ENCODE measurements around the gene BST1.

Gene BST1

GRCh38 chr4:15766821-15767220 is 64.0 kb downstream of the BST1 start:
- ATAC-seq (no peak), DNase-seq (no peak)
- Mint-ChIP-seq H3K9me3 (peaks cover 6 to 8% of the 10 kb centered on the region in 2 donors), H3K4me1 (peaks cover 71% of the 10 kb centered on the region), H3K4me3 (peak overlapping the region; percentile 61 to 76), H3K27me3 (no peaks in the 10 kb centered on the region), H3K27ac (peak overlapping the region; percentile 13 to 72)

GRCh38 chr4:15769202-15769601 is 66.3 kb downstream of the BST1 start:
- no peak overlapping the region for H3K4me3 Mint-ChIP-seq
- peaks cover 6 to 8% of the 10 kb centered on the region in 2 donors for H3K9me3 Mint-ChIP-seq
- DNase-seq (no peak), ATAC-seq (no peak)
- H3K27me3 Mint-ChIP-seq, result peaks cover 15% of the 10 kb centered on the region
- peak overlapping the region in 1 of 2 donors; percentile 85 for H3K27ac Mint-ChIP-seq
- H3K4me1 Mint-ChIP-seq, result peaks cover 88% of the 10 kb centered on the region

DNA sequence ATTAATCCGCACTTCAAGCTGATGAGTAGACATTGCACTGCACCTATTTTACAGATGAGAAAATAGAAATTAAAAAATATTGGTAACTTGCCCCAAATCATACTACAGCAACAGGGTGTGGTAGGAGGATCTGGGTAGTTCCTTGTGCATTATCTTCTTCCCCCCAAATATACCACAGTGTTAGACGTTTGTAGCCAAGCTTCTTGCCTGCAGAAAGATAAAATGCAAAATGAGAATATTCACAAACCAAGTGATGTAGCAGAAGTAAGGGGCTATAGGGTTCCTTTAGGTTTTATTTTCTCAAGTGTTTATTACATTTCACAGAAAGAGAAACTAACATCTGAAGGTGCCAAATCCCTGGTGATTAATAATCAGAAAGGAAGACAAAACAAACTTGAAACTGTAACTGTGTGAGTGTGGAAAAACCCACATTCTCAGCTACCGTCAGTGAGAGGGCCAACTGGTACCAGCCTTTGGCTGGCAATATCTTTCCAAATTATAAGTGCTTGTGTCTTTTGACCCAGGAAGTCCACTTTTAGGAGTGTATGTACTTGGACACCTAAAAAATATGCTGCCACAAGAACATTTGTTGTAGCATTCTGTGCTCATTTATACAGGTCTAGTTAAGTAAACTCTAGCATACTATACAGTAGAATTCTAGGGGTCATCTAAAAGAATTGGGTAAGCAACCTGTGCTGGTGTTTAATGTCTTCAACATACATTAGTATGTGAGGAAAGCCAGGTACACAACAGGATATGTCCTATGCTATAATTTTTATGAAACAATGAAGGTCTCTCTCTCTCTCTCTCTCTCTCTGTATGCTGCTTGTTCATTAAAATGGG is 68.6 kb downstream of the BST1 start:
- H3K27me3 Mint-ChIP-seq, result peaks cover 34% of the 10 kb centered on the region

GRCh38 chr4:15774020-15774420 is 71.2 kb downstream of the BST1 start:
- DNase-seq, result peak in 1 of 2 donors; percentile 31
- H3K4me1 Mint-ChIP-seq, result peaks cover 83% of the 10 kb centered on the region
- ATAC-seq, result peak; percentile 13
- peak overlapping the region in 1 of 2 donors; percentile 77 for H3K27ac Mint-ChIP-seq
- H3K4me3 Mint-ChIP-seq, result no peak overlapping the region
- H3K9me3 Mint-ChIP-seq, result no peaks in the 10 kb centered on the region
- H3K27me3 Mint-ChIP-seq, result peaks cover 34% of the 10 kb centered on the region

More for the DNA sequence above, 68.6 kb downstream of the BST1 start:
- H3K9me3 Mint-ChIP-seq, result no peaks in the 10 kb centered on the region
- H3K4me3 Mint-ChIP-seq, result peak overlapping the region; percentile 27 to 71
- DNase-seq (peak in 1 of 2 donors; percentile 35), ATAC-seq (peak; percentile 95)
- peaks cover 82% of the 10 kb centered on the region for H3K4me1 Mint-ChIP-seq
- H3K27ac Mint-ChIP-seq, result peak overlapping the region; percentile 59 to 84

DNA sequence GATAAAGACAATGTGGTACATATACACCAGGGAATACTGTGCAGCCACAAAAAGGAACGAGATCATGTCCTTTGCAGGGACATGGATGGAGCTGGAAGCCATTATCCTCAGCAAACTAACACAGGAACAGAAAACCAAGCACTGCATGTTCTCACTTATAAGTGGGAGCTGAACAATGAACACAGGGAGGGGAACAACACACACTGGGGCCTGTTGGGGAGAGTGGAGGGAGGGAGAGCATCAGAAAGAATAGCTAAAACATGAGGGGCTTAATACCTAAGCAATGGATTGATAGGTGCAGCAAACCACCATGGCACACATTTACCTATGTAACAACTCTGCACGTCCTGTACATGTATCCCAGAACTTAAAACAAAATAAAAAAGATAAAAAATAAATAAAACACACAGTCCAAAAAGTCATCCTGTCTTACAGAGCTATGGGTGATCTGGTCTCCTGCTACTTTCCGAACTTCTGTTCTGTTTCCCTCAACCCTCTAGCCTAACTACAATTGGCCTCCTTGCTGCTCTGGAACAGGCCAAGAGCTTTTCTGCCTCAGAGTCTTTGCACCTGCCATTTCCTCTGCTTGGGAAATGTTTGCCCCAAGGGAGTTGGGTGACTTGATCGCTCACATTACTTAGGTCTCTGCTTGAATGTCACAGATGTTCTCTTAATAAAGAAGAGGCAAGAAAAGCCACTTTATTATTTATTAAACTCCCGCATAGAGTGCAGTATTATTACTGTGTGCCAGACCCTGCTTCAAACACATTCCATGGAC is 74.2 kb downstream of the BST1 start:
- Mint-ChIP-seq H3K4me1 (peaks cover 76% of the 10 kb centered on the region), H3K27ac (no peak overlapping the region), H3K27me3 (peaks cover 34% of the 10 kb centered on the region), H3K9me3 (no peaks in the 10 kb centered on the region), H3K4me3 (no peak overlapping the region)
- ATAC-seq, result no peak
- DNase-seq, result no peak

- H3K27me3 Mint-ChIP-seq, result peaks cover 26% of the 10 kb centered on the region
- peaks cover 76% of the 10 kb centered on the region for H3K4me1 Mint-ChIP-seq
- H3K27ac Mint-ChIP-seq, result peak overlapping the region in 1 of 2 donors; percentile 74
- H3K9me3 Mint-ChIP-seq, result no peaks in the 10 kb centered on the region
- peak; percentile 22 for ATAC-seq
- DNase-seq, result no peak
- H3K4me3 Mint-ChIP-seq, result peak overlapping the region; percentile 97
Measured at GRCh38 chr4:15777697-15778288, 74.9 kb downstream of the BST1 start.

- peak; percentile 81 for ATAC-seq
- peak; percentile 69 to 80 for DNase-seq
- Mint-ChIP-seq H3K4me3 (peak within 1 kb of the TSS; percentile 97), H3K9me3 (no peaks in the 10 kb centered on the region), H3K27me3 (peaks cover 22% of the 10 kb centered on the region), H3K27ac (peak within 1 kb of the TSS; percentile 75 to 90), H3K4me1 (peaks cover 76% of the 10 kb centered on the region)
Measured at GRCh38 chr4:15778289-15779241, 75.7 kb downstream of the BST1 start, which contains the start of gene CD38. Gene CD38 (plus strand): TSS chr4:15778328. CDS start chr4:15778415, 87 bp downstream.

DNA sequence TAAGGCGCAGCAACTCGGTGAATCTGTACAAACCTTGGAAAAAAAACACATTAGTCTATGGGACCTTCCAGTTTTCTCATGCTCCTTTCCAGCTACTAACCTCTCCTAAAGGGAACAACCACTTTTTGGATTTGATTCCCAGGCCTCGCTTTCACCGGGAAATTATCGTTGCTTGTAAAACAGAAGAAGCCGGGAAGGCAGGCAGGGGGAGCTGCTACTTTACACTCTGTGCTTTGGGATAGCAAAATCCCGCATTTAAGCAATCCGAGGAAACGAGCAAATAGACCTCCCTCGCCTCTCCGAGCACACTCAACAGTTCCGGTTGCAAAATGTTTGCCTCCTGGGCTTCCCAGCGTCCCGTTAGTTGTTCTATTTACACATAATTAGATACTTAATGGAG is 76.4 kb downstream of the BST1 start:
- no peak for ATAC-seq
- Mint-ChIP-seq H3K9me3 (no peaks in the 10 kb centered on the region), H3K27ac (peak overlapping the region; percentile 75 to 85), H3K4me1 (peaks cover 76% of the 10 kb centered on the region), H3K4me3 (peak overlapping the region; percentile 97), H3K27me3 (peaks cover 18% of the 10 kb centered on the region)
- DNase-seq, result no peak

DNA sequence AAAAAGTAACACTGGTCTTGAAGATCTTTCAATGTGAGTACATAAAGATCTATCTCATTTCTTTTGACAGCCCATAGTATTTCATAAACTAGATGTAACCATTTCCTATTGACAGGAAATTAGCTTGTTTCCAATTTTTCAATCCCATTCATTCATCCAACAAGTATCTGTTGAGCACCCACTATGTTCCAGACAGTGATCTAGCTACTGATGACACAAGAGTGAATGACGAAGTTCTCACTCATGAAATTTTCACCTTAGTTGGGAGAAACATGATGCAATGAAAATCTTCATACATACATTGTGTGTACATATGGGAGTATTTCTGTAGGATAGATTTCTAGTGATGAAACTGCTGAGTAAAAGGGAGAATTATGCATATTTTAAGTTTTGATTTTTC is 76.9 kb downstream of the BST1 start:
- ATAC-seq, result no peak
- no peak for DNase-seq
- H3K4me1 Mint-ChIP-seq, result peaks cover 76% of the 10 kb centered on the region
- peak overlapping the region; percentile 97 for H3K4me3 Mint-ChIP-seq
- H3K9me3 Mint-ChIP-seq, result no peaks in the 10 kb centered on the region
- H3K27ac Mint-ChIP-seq, result peak overlapping the region; percentile 28 to 75
- H3K27me3 Mint-ChIP-seq, result peaks cover 13% of the 10 kb centered on the region

GRCh38 chr4:15781427-15782095 is 78.7 kb downstream of the BST1 start:
- peak; percentile 65 for ATAC-seq
- peak in 1 of 2 donors; percentile 70 for DNase-seq
- peaks cover 79% of the 10 kb centered on the region for H3K4me1 Mint-ChIP-seq
- peak overlapping the region in 1 of 2 donors; percentile 28 for H3K27ac Mint-ChIP-seq
- H3K27me3 Mint-ChIP-seq, result no peaks in the 10 kb centered on the region
- H3K9me3 Mint-ChIP-seq, result peaks cover 0 to 5% of the 10 kb centered on the region in 2 donors
- peak overlapping the region; percentile 64 to 97 for H3K4me3 Mint-ChIP-seq
